ENCODE results near the gene TBC1D5. TPM values are rescaled to one million over a fixed set of nuclear protein-coding genes. Genes with fewer than 3 reads are reported as not detected.
"Not testable (repeated sequence)": the region's sequence is repeated elsewhere in the genome, so short reads cannot be mapped to it uniquely, and the experiment has no call there.

The TBC1D5 gene
- total RNA-seq, 1 donor from 2014 or later = 69.4 TPM

- H3K4me3 ChIP-seq (ENCODE audit: low read length in 3 of 3); H3K27ac ChIP-seq (ENCODE audit: low read depth, low read length); H3K4me1 ChIP-seq (ENCODE audit: control insufficient read depth in 3 of 3, insufficient read depth in 3 of 3, low read length in 3 of 3); H3K9me3 ChIP-seq (ENCODE audit: control insufficient read depth in 3 of 3, low read length in 3 of 3); H3K36me3 ChIP-seq (ENCODE audit: control insufficient read depth in 3 of 3, insufficient read depth in 3 of 3, low read length in 3 of 3); H3K9ac ChIP-seq (ENCODE audit: low read depth in 1 of 3, low read length in 3 of 3); H3K27me3 ChIP-seq (ENCODE audit: control insufficient read depth in 3 of 3, insufficient read depth in 3 of 3, low read length in 3 of 3): not testable (repeated sequence)
Measured at GRCh38 chr3:17692846-17693669, 49.4 kb downstream of the TBC1D5 start.

- H3K27me3 ChIP-seq (ENCODE audit: control insufficient read depth in 3 of 3, insufficient read depth in 3 of 3, low read length in 3 of 3) = no peaks in the 10 kb centered on the region
- no peaks in the 10 kb centered on the region for H3K9me3 ChIP-seq (ENCODE audit: control insufficient read depth in 3 of 3, low read length in 3 of 3)
- H3K4me3 ChIP-seq (ENCODE audit: low read length in 3 of 3) = no peak overlapping the region
- H3K36me3 ChIP-seq (ENCODE audit: control insufficient read depth in 3 of 3, insufficient read depth in 3 of 3, low read length in 3 of 3) = no peaks in the 10 kb centered on the region
- no peak overlapping the region for H3K27ac ChIP-seq (ENCODE audit: low read depth, low read length)
- H3K9ac ChIP-seq (ENCODE audit: low read depth in 1 of 3, low read length in 3 of 3) = no peak overlapping the region
- no peaks in the 10 kb centered on the region for H3K4me1 ChIP-seq (ENCODE audit: control insufficient read depth in 3 of 3, insufficient read depth in 3 of 3, low read length in 3 of 3)
Measured at GRCh38 chr3:17687566-17687965, 54.9 kb downstream of the TBC1D5 start.

GRCh38 chr3:17686613-17687012, 55.8 kb downstream of the TBC1D5 start:
- H3K27me3 ChIP-seq (ENCODE audit: control insufficient read depth in 3 of 3, insufficient read depth in 3 of 3, low read length in 3 of 3) = no peaks in the 10 kb centered on the region
- no peak overlapping the region for H3K4me3 ChIP-seq (ENCODE audit: low read length in 3 of 3)
- H3K9ac ChIP-seq (ENCODE audit: low read depth in 1 of 3, low read length in 3 of 3) = no peak overlapping the region
- H3K9me3 ChIP-seq (ENCODE audit: control insufficient read depth in 3 of 3, low read length in 3 of 3) = no peaks in the 10 kb centered on the region
- no peak overlapping the region for H3K27ac ChIP-seq (ENCODE audit: low read depth, low read length)
- no peaks in the 10 kb centered on the region for H3K36me3 ChIP-seq (ENCODE audit: control insufficient read depth in 3 of 3, insufficient read depth in 3 of 3, low read length in 3 of 3)
- H3K4me1 ChIP-seq (ENCODE audit: control insufficient read depth in 3 of 3, insufficient read depth in 3 of 3, low read length in 3 of 3) = no peaks in the 10 kb centered on the region

GRCh38 chr3:17683542-17684207, 58.8 kb downstream of the TBC1D5 start:
- Histone ChIP-seq H3K9me3 (ENCODE audit: control insufficient read depth in 3 of 3, low read length in 3 of 3) (no peaks in the 10 kb centered on the region), H3K4me1 (ENCODE audit: control insufficient read depth in 3 of 3, insufficient read depth in 3 of 3, low read length in 3 of 3) (no peaks in the 10 kb centered on the region), H3K27me3 (ENCODE audit: control insufficient read depth in 3 of 3, insufficient read depth in 3 of 3, low read length in 3 of 3) (no peaks in the 10 kb centered on the region), H3K27ac (ENCODE audit: low read depth, low read length) (no peak overlapping the region), H3K9ac (ENCODE audit: low read depth in 1 of 3, low read length in 3 of 3) (no peak overlapping the region), H3K4me3 (ENCODE audit: low read length in 3 of 3) (no peak overlapping the region), H3K36me3 (ENCODE audit: control insufficient read depth in 3 of 3, insufficient read depth in 3 of 3, low read length in 3 of 3) (no peaks in the 10 kb centered on the region)

- Histone ChIP-seq H3K9ac (ENCODE audit: low read depth in 1 of 3, low read length in 3 of 3) (no peak overlapping the region), H3K4me3 (ENCODE audit: low read length in 3 of 3) (no peak overlapping the region), H3K27me3 (ENCODE audit: control insufficient read depth in 3 of 3, insufficient read depth in 3 of 3, low read length in 3 of 3) (no peaks in the 10 kb centered on the region), H3K4me1 (ENCODE audit: control insufficient read depth in 3 of 3, insufficient read depth in 3 of 3, low read length in 3 of 3) (no peaks in the 10 kb centered on the region), H3K27ac (ENCODE audit: low read depth, low read length) (no peak overlapping the region), H3K9me3 (ENCODE audit: control insufficient read depth in 3 of 3, low read length in 3 of 3) (no peaks in the 10 kb centered on the region), H3K36me3 (ENCODE audit: control insufficient read depth in 3 of 3, insufficient read depth in 3 of 3, low read length in 3 of 3) (no peaks in the 10 kb centered on the region)
Measured at GRCh38 chr3:17680530-17680929, 61.9 kb downstream of the TBC1D5 start.

- Histone ChIP-seq H3K9ac (ENCODE audit: low read depth in 1 of 3, low read length in 3 of 3) (no peak overlapping the region), H3K4me1 (ENCODE audit: control insufficient read depth in 3 of 3, insufficient read depth in 3 of 3, low read length in 3 of 3) (peaks cover 0 to 3% (median 0%) of the 10 kb centered on the region in 3 donors), H3K9me3 (ENCODE audit: control insufficient read depth in 3 of 3, low read length in 3 of 3) (no peaks in the 10 kb centered on the region)
Measured at GRCh38 chr3:17678116-17678741, 64.2 kb downstream of the TBC1D5 start.

GRCh38 chr3:17674082-17674686, 68.2 kb downstream of the TBC1D5 start:
- no peak overlapping the region for H3K9ac ChIP-seq (ENCODE audit: low read depth in 1 of 3, low read length in 3 of 3)
- H3K27me3 ChIP-seq (ENCODE audit: control insufficient read depth in 3 of 3, insufficient read depth in 3 of 3, low read length in 3 of 3) = no peaks in the 10 kb centered on the region
- H3K4me1 ChIP-seq (ENCODE audit: control insufficient read depth in 3 of 3, insufficient read depth in 3 of 3, low read length in 3 of 3) = peaks cover 0 to 3% (median 0%) of the 10 kb centered on the region in 3 donors
- no peak overlapping the region for H3K4me3 ChIP-seq (ENCODE audit: low read length in 3 of 3)
- H3K9me3 ChIP-seq (ENCODE audit: control insufficient read depth in 3 of 3, low read length in 3 of 3) = no peaks in the 10 kb centered on the region
- no peaks in the 10 kb centered on the region for H3K36me3 ChIP-seq (ENCODE audit: control insufficient read depth in 3 of 3, insufficient read depth in 3 of 3, low read length in 3 of 3)
- no peak overlapping the region for H3K27ac ChIP-seq (ENCODE audit: low read depth, low read length)

More at GRCh38 chr3:17678116-17678741, 64.2 kb downstream of the TBC1D5 start:
- H3K36me3 ChIP-seq (ENCODE audit: control insufficient read depth in 3 of 3, insufficient read depth in 3 of 3, low read length in 3 of 3) = no peaks in the 10 kb centered on the region
- H3K27me3 ChIP-seq (ENCODE audit: control insufficient read depth in 3 of 3, insufficient read depth in 3 of 3, low read length in 3 of 3) = no peaks in the 10 kb centered on the region
- H3K4me3 ChIP-seq (ENCODE audit: low read length in 3 of 3) = no peak overlapping the region
- no peak overlapping the region for H3K27ac ChIP-seq (ENCODE audit: low read depth, low read length)

- no peaks in the 10 kb centered on the region for H3K27me3 ChIP-seq (ENCODE audit: control insufficient read depth in 3 of 3, insufficient read depth in 3 of 3, low read length in 3 of 3)
- H3K9ac ChIP-seq (ENCODE audit: low read depth in 1 of 3, low read length in 3 of 3) = no peak overlapping the region
- H3K9me3 ChIP-seq (ENCODE audit: control insufficient read depth in 3 of 3, low read length in 3 of 3) = no peaks in the 10 kb centered on the region
- peaks cover 0 to 3% (median 0%) of the 10 kb centered on the region in 3 donors for H3K4me1 ChIP-seq (ENCODE audit: control insufficient read depth in 3 of 3, insufficient read depth in 3 of 3, low read length in 3 of 3)
- H3K27ac ChIP-seq (ENCODE audit: low read depth, low read length) = no peak overlapping the region
- no peak overlapping the region for H3K4me3 ChIP-seq (ENCODE audit: low read length in 3 of 3)
- no peaks in the 10 kb centered on the region for H3K36me3 ChIP-seq (ENCODE audit: control insufficient read depth in 3 of 3, insufficient read depth in 3 of 3, low read length in 3 of 3)
Measured at GRCh38 chr3:17672506-17672905, 69.9 kb downstream of the TBC1D5 start.

GRCh38 chr3:17670749-17671148, 71.7 kb downstream of the TBC1D5 start:
- Histone ChIP-seq H3K27me3 (ENCODE audit: control insufficient read depth in 3 of 3, insufficient read depth in 3 of 3, low read length in 3 of 3) (no peaks in the 10 kb centered on the region), H3K36me3 (ENCODE audit: control insufficient read depth in 3 of 3, insufficient read depth in 3 of 3, low read length in 3 of 3) (no peaks in the 10 kb centered on the region), H3K4me1 (ENCODE audit: control insufficient read depth in 3 of 3, insufficient read depth in 3 of 3, low read length in 3 of 3) (peaks cover 0 to 3% (median 0%) of the 10 kb centered on the region in 3 donors), H3K9me3 (ENCODE audit: control insufficient read depth in 3 of 3, low read length in 3 of 3) (no peaks in the 10 kb centered on the region), H3K27ac (ENCODE audit: low read depth, low read length) (no peak overlapping the region), H3K4me3 (ENCODE audit: low read length in 3 of 3) (no peak overlapping the region), H3K9ac (ENCODE audit: low read depth in 1 of 3, low read length in 3 of 3) (no peak overlapping the region)
